Head of caudate nucleus (tissue), 42 donors: Measurements from ENCODE around the gene TNKS1BP1.
"Not testable (repeated sequence)": the region's sequence is repeated elsewhere in the genome, so short reads cannot be mapped to it uniquely, and the experiment has no call there.

ENCODE experiments used
- DNase-seq, 42 donors: peaks; one replicate each; pipeline versions ENCODE4 v3.0.0 to v3.0.0-alpha.2; 2020 to 2021; ENCODE audit warnings: mixed read lengths in 7 of 42
- intact Hi-C: fragments of 100-400 bp; cut with DNase I; formaldehyde crosslinking; loops from one replicate; pipeline ENCODE4 v1.15.0; 2022

The TNKS1BP1 gene

GRCh38 chr11:57303280-57303989, 21.3 kb downstream of the TNKS1BP1 start:
- DNase-seq = no peak
- intact Hi-C loops = no loop called here

GRCh38 chr11:57302489-57302888, 22.3 kb downstream of the TNKS1BP1 start:
- intact Hi-C loops = no loop called here
- no peak for DNase-seq

- intact Hi-C loops = no loop called here
- DNase-seq = no peak
Observed at GRCh38 chr11:57301711-57302423, 22.9 kb downstream of the TNKS1BP1 start.

GRCh38 chr11:57300785-57301184, 24.0 kb downstream of the TNKS1BP1 start:
- intact Hi-C loops = no loop called here
- DNase-seq = no peak

GRCh38 chr11:57299150-57299737, 25.5 kb downstream of the TNKS1BP1 start:
- intact Hi-C loops = no loop called here
- no peak for DNase-seq

- intact Hi-C loops = no loop called here
- no peak for DNase-seq
Observed at GRCh38 chr11:57297221-57297620, 27.5 kb downstream of the TNKS1BP1 start.

GRCh38 chr11:57296205-57296604, 28.5 kb downstream of the TNKS1BP1 start:
- intact Hi-C loops, DNase-seq: not testable (repeated sequence)

GRCh38 chr11:57294225-57295131, 30.3 kb downstream of the TNKS1BP1 start:
- intact Hi-C loops = no loop called here
- peak in 6 of 42 donors; percentile 27 to 54 (median 31) for DNase-seq

GRCh38 chr11:57290288-57290687, 34.5 kb downstream of the TNKS1BP1 start:
- no peak for DNase-seq
- intact Hi-C loops = no loop called here

- no peak for DNase-seq
- intact Hi-C loops = no loop called here
Observed at GRCh38 chr11:57288771-57289579, 35.8 kb downstream of the TNKS1BP1 start.

GRCh38 chr11:57287884-57288283, 36.9 kb downstream of the TNKS1BP1 start:
- intact Hi-C loops = no loop called here
- no peak for DNase-seq

- intact Hi-C loops = no loop called here
- no peak for DNase-seq
Observed at GRCh38 chr11:57283231-57283990, 41.3 kb downstream of the TNKS1BP1 start.

GRCh38 chr11:57281546-57281945, 43.2 kb downstream of the TNKS1BP1 start:
- intact Hi-C loops, DNase-seq: not testable (repeated sequence)

- intact Hi-C loops = no loop called here
Observed at GRCh38 chr11:57279116-57279515, 45.6 kb downstream of the TNKS1BP1 start.

GRCh38 chr11:57278721-57279095, 46.0 kb downstream of the TNKS1BP1 start:
- intact Hi-C loops = no loop called here
- DNase-seq = no peak

More at GRCh38 chr11:57279116-57279515, 45.6 kb downstream of the TNKS1BP1 start:
- DNase-seq = no peak

- intact Hi-C loops = no loop called here
- DNase-seq = peak; percentile 61 to 91 (median 76)
Observed at GRCh38 chr11:57277845-57278720, 46.7 kb downstream of the TNKS1BP1 start.
